KMS-11 (cell line): ENCODE data around the gene PHF21A.

ENCODE experiments used
- H2AFZ ChIP-seq: fragments of 200-600 bp; sonication (generic); 2 replicates; pipeline ENCODE4 v1.6.1; 2016; ENCODE audit warnings: antibody characterized with exemption, mixed run types, low read depth
- H3K27ac ChIP-seq: fragments of 200-600 bp; sonication (generic); 2 replicates; pipeline ENCODE4 v1.6.1; 2016; ENCODE audit warnings: mild to moderate bottlenecking, mixed run types
- H3K27me3 ChIP-seq: fragments of 200-600 bp; sonication (generic); 2 replicates; pipeline ENCODE4 v1.6.1; 2017; ENCODE audit warnings: mild to moderate bottlenecking, low read depth, mixed run types, moderate library complexity; ENCODE audit not compliant: insufficient read depth
- H3K36me3 ChIP-seq: fragments of 200-600 bp; sonication (generic); 2 replicates; pipeline ENCODE4 v1.6.1; 2017; ENCODE audit warnings: mild to moderate bottlenecking, mixed run types; ENCODE audit not compliant: insufficient read depth
- H3K4me1 ChIP-seq: fragments of 200-600 bp; sonication (generic); 2 replicates; pipeline ENCODE4 v1.6.1; 2016; ENCODE audit warnings: mild to moderate bottlenecking, low read depth, mixed run types; ENCODE audit not compliant: poor library complexity, severe bottlenecking
- H3K4me2 ChIP-seq: fragments of 200-600 bp; sonication (generic); 2 replicates; pipeline ENCODE4 v1.7.0; 2016; ENCODE audit warnings: mild to moderate bottlenecking, mixed run types
- H3K4me3 ChIP-seq: fragments of 200-600 bp; sonication (generic); IDR thresholded peaks from 2 replicates; pipeline ENCODE4 v1.6.1; 2017; ENCODE audit warnings: low read depth, low read length, mixed read lengths; ENCODE audit not compliant: insufficient read depth
- H3K79me2 ChIP-seq: fragments of 200-600 bp; sonication (generic); 2 replicates; pipeline ENCODE4 v1.6.1; 2016; ENCODE audit warnings: low read depth, mixed run types; ENCODE audit not compliant: insufficient read depth
- H3K9ac ChIP-seq: fragments of 200-600 bp; sonication (generic); 2 replicates; pipeline ENCODE4 v1.6.1; 2016; ENCODE audit warnings: mild to moderate bottlenecking, mixed run types
- H4K20me1 ChIP-seq: fragments of 200-600 bp; sonication (generic); 2 replicates; pipeline ENCODE4 v1.6.1; 2016; ENCODE audit warnings: mild to moderate bottlenecking, mixed run types; ENCODE audit not compliant: insufficient read depth
- CTCF ChIP-seq: fragments of 200-600 bp; sonication (generic); conservative IDR thresholded peaks from 2 replicates; pipeline ENCODE4 v1.6.1; 2017; ENCODE audit warnings: low read depth, mild to moderate bottlenecking, antibody characterized with exemption, low read length, moderate library complexity, mixed read lengths

PHF21A gene

GRCh38 chr11:46006418-46007070, 114.7 kb downstream of the PHF21A start:
- no peak overlapping the region for H3K9ac ChIP-seq
- TF ChIP-seq CTCF, result peak; percentile 80
- H3K27ac ChIP-seq, result no peak overlapping the region
- H3K4me3 ChIP-seq, result no peak overlapping the region
- no peak overlapping the region for H3K4me2 ChIP-seq
- no peaks in the 10 kb centered on the region for H3K27me3 ChIP-seq
- no peaks in the 10 kb centered on the region for H3K36me3 ChIP-seq
- H3K79me2 ChIP-seq, result no peaks in the 10 kb centered on the region
- no peaks in the 10 kb centered on the region for H3K4me1 ChIP-seq
- no peaks in the 10 kb centered on the region for H4K20me1 ChIP-seq
- H2AFZ ChIP-seq, result no peak overlapping the region

- H3K4me2 ChIP-seq, result no peak overlapping the region
- H3K9ac ChIP-seq, result no peak overlapping the region
- TF ChIP-seq CTCF, result no peak
- no peaks in the 10 kb centered on the region for H3K36me3 ChIP-seq
- H3K27me3 ChIP-seq, result no peaks in the 10 kb centered on the region
- H3K27ac ChIP-seq, result no peak overlapping the region
- H3K4me1 ChIP-seq, result no peaks in the 10 kb centered on the region
- no peak overlapping the region for H3K4me3 ChIP-seq
- no peaks in the 10 kb centered on the region for H3K79me2 ChIP-seq
- H4K20me1 ChIP-seq, result no peaks in the 10 kb centered on the region
- H2AFZ ChIP-seq, result no peak overlapping the region
Observed at GRCh38 chr11:46003572-46003971, 117.7 kb downstream of the PHF21A start.

GRCh38 chr11:46002189-46002588, 119.1 kb downstream of the PHF21A start:
- Histone ChIP-seq H3K4me1 (peaks cover 6% of the 10 kb centered on the region), H3K4me3 (no peak overlapping the region), H3K9ac (no peak overlapping the region), H3K4me2 (no peak overlapping the region), H2AFZ (no peak overlapping the region), H3K27ac (no peak overlapping the region), H3K36me3 (no peaks in the 10 kb centered on the region), H3K79me2 (no peaks in the 10 kb centered on the region), H3K27me3 (no peaks in the 10 kb centered on the region), H4K20me1 (no peaks in the 10 kb centered on the region)
- TF ChIP-seq CTCF, result no peak

GRCh38 chr11:46001448-46001914, 119.8 kb downstream of the PHF21A start:
- no peak overlapping the region for H3K4me2 ChIP-seq
- H3K27me3 ChIP-seq, result no peaks in the 10 kb centered on the region
- H3K9ac ChIP-seq, result no peak overlapping the region
- H3K27ac ChIP-seq, result no peak overlapping the region
- H3K4me1 ChIP-seq, result peaks cover 13% of the 10 kb centered on the region
- H3K4me3 ChIP-seq, result no peak overlapping the region
- H4K20me1 ChIP-seq, result no peaks in the 10 kb centered on the region
- no peaks in the 10 kb centered on the region for H3K36me3 ChIP-seq
- no peak overlapping the region for H2AFZ ChIP-seq
- no peak for TF ChIP-seq CTCF
- H3K79me2 ChIP-seq, result no peaks in the 10 kb centered on the region
